ENCODE results near the gene MAMDC2.

MAMDC2 gene, protein sequence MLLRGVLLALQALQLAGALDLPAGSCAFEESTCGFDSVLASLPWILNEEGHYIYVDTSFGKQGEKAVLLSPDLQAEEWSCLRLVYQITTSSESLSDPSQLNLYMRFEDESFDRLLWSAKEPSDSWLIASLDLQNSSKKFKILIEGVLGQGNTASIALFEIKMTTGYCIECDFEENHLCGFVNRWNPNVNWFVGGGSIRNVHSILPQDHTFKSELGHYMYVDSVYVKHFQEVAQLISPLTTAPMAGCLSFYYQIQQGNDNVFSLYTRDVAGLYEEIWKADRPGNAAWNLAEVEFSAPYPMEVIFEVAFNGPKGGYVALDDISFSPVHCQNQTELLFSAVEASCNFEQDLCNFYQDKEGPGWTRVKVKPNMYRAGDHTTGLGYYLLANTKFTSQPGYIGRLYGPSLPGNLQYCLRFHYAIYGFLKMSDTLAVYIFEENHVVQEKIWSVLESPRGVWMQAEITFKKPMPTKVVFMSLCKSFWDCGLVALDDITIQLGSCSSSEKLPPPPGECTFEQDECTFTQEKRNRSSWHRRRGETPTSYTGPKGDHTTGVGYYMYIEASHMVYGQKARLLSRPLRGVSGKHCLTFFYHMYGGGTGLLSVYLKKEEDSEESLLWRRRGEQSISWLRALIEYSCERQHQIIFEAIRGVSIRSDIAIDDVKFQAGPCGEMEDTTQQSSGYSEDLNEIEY

DNA sequence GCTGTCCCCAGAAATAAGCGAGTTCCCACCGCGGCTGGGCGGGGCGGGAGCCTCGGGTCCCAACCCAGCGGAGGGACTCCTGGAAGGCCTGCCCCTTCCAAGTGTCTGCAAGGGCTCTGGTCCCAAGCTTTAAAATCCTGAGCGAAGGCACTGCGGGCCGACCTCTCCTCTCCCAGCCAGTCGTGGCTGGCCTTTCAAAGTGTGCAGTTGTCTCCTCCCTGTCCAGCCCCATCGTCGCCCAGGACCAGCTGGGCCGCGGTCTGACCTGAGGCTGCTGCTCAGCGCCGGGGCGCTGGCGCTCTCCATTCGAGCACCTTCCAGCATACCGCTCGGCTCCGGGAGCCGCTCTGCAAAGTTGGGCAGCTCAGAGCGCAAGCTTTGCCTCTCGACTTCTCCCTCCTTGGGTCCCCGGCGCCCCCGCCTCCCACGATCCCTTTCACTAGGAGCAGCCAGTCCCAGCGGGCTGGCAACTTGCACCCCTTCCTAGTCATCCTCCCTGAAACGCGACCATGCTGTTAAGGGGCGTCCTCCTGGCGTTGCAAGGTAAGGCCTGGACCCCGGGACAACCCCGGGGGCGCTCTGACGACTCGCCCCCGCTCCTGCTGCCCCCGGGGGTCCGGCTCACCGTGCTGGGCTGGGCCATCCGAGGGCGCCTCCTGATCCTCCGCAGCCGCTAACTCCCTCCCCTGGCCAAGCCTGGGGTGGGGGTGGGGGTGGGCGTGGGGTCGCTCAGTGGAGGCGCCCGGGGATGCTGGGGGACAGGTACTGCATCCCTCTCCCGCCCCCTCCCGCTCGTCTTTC is at the start of gene MAMDC2:
Gene MAMDC2, plus strand, starts transcription at position 160 of the 801 bp plus-strand sequence. Its CDS starts 350 bp downstream, at position 510.
- in situ Hi-C loops (cut with MboI; ENCODE audit: low sequenced_read_pairs) = no loop called here

DNA sequence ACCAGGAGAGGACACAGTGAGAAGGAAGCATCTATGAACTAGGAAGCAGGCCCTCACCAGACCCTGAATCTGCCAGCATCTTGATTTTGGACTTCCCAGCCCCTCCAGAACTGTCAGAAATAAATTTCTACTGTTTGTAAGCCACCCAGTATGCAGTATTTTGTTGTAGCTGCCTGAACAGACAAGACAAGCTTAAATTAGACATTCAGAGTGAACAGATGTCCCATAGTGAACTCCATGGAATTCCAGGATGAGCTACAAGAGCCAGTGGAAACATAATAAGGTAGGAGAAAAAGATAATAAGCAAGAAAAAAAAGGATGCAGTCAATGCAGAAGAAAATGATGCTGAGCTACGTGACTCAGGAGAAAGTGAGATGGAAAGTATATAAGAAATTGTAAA is 47.8 kb upstream of the MAMDC2 start:
- in situ Hi-C loops (cut with MboI; ENCODE audit: low sequenced_read_pairs) = no loop called here

DNA sequence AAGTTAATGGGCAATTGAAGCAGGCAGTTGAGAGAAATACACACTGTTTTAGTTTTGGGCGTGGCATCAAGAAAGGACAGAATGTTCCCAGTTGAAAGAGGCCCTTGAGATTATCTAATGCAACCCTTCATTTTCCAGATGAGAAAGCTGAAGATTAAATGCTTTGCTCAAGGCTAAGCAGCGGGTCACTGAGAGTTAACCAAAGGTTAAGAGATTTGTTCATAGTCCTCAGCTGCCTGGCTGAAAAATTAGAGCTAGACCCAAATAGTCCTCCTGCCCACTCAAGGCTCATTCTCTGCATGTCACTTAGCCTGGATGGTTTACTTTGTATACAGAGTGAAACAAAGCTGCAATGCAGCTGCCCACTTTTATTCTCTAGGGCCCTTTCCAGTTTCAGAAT is 46.7 kb upstream of the MAMDC2 start:
- in situ Hi-C loops (cut with MboI; ENCODE audit: low sequenced_read_pairs) = no loop called here

DNA sequence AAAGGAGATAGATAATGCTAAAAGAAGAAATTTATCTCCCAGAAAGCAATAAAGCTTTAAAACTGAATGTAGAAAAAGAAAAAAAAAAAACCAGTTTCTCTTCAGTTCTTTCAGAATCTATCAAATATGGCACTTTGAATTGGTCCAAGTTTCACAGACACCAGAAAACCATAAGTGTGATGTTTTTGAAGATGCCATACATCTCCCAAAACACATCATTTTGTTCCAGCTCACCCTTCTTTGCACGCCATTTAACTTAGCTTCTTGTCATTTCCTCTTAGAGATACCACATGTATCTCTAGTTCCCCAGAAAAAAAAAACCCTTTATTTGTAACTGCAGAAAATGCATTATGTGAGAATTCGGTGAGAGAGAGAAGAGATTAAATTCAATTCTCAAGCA is 46.1 kb upstream of the MAMDC2 start:
- in situ Hi-C loops (cut with MboI; ENCODE audit: low sequenced_read_pairs) = no loop called here

DNA sequence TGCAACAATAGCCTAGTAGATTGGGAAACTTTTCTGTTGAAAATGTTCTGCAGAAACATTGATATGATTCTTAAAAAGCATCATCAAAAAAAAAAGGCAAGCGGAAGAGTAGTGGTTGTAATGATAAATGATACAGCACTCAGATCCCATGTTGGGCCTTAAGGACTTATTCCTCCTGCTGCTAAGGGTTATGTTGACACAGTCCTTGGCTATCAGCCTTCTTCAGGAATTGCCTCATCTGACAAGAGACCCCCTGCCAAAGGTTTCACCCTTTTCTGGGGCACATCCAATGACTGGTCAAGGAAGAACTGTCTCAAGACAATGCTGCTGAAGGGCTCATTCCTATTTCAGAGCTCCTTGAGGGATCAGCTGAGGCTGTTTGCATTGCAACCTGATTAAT is 44.3 kb upstream of the MAMDC2 start:
- in situ Hi-C loops (cut with MboI; ENCODE audit: low sequenced_read_pairs) = no loop called here

DNA sequence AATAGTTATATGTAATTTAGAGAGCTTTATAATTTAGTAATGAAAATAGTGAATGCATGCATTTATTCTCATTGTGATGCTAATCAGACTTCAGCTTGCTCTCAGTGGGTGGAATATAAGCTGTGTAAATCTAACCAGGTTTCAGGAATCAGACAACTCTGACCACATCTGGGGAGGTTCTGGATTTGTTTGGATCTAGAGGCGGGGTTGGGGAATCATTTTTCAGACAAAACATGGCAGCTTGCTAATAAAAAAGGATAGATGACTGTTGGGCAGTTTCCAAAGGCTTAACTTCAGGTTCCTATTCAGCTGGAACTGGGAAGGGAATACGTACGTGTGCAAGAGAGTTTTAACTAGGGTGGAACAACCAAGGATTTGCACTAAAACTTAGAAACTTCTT is 43.2 kb upstream of the MAMDC2 start:
- in situ Hi-C loops (cut with MboI; ENCODE audit: low sequenced_read_pairs) = no loop called here

DNA sequence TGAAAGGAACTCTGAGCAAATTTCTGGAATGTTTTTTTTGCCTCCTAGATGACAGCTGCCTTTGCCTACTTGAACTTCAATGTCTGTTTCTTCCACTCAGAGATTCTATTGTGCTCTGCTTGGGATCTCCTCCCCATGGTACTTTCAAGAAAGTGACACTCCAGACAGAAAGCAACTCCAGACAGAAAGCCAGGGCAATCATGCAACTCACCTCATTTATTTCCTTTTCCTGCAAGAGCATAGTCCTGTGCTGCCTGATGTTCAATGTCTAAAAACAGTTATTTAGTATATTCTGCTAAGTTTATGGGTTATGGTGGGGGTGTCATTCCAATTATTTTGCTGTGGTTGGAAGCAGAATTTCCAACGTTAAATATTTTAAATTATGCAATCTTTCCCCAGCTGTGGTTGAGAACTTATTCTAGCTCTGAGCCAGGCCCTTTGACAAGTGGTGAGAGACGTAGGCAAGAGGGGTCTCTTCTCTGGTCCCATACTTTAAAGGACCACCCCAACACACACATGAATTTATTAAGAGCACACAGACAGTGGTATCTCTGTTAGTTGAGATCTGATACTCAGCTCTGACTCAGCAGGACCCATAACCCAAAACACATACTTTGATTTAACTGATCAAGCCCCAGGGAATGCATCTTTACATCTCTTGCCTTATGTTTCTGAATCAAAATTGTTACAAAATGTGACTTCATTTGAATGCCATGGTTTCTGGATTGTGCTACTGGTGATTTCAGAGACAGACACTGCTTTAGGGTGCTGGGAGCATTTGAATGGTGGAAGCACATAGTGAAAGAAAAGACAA is 39.5 kb upstream of the MAMDC2 start:
- in situ Hi-C loops (cut with MboI; ENCODE audit: low sequenced_read_pairs) = no loop called here

DNA sequence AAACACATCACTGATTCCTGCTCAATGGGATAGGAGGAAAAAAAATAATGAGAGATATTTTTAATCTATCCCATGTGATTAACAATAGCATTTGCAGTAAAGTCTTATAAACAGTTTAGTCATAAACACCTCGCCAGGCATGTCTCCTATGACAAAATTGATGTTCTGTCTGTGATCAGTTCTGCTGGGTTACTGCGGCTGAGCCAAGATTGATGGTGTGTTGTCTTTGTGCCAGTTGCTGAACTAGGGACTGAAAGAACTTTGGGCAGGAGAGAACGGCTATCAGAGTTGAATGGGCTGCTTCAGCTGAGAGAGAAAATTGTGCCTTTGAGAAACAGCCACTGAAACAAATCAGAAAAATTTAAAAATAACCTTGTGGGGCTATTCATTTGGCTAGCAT is 37.3 kb upstream of the MAMDC2 start:
- in situ Hi-C loops (cut with MboI; ENCODE audit: low sequenced_read_pairs) = no loop called here

DNA sequence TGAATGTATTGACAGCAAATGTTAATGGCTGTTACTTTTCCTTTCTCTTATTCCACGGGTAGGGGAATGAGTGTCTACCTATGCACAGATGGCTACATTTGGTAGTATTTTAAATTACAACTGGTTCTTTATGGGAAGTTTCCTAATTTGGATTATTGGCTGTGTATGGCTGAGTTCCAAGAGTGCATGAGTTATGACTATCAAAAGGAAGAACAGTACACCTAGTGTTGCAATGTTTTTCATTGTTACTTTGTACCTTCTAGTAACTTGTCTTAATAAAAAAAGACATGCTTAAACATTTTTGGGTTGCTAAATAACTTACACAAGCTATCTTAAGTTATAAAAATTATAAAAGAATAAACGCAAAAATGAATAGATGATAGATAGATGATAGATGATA is 35.8 kb upstream of the MAMDC2 start:
- in situ Hi-C loops (cut with MboI; ENCODE audit: low sequenced_read_pairs) = no loop called here

DNA sequence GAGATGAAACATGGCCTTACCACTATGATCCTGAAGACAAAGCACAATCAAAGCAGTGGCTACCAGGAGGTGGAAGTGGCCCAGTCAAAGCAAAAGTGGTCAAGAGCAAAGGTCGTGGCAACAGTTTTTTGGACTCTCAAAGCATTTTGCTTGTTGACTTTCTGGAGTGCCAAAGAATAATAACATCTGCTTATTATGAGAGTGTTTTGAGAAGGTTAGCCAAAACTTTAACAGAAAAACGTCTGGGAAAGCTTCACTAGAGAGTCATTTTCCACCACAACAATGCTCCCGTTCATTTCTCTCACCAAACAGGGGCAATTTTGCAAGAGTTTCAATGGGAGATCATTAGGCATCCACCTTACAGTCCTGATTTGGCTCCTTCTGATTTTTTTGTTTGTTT is 33.6 kb upstream of the MAMDC2 start:
- in situ Hi-C loops (cut with MboI; ENCODE audit: low sequenced_read_pairs) = no loop called here

DNA sequence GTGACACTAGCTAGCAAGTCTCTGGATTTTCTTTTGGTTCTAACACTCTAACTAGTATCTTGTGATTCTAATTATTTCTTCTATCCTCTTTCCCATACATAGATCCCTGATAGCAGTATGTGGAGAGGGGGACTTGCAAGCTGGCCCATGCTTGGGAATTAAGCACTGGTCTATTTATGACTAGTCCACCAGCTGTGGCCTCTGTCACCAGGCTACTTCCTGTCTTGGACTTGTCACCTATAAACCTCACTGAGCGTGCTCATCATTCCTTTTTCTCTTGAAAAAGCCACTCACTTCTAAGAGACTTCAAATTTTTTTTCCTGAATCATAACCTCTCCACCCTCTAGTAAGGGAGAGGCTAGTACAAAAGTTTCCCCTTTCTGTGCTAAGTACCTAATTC is 32.3 kb upstream of the MAMDC2 start:
- in situ Hi-C loops (cut with MboI; ENCODE audit: low sequenced_read_pairs) = no loop called here

DNA sequence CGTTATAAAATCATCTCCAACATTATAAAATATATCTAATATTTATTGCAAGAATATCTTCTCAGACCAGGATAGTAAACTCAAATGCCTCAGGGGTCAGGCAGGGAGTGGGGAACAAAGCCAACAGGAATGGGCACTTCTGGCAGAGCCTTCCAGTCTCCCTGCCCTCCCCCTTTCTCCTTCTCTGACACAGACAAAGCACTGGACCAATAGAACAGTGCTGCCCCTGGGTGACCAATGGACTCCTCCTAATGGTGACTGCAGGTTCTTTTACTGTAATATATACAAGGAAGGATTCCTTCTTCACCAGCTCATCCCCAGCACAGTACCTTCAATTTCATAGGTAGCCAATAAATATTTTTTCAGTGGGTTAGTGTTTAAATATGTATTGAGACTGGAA is 31.1 kb upstream of the MAMDC2 start:
- in situ Hi-C loops (cut with MboI; ENCODE audit: low sequenced_read_pairs) = no loop called here

DNA sequence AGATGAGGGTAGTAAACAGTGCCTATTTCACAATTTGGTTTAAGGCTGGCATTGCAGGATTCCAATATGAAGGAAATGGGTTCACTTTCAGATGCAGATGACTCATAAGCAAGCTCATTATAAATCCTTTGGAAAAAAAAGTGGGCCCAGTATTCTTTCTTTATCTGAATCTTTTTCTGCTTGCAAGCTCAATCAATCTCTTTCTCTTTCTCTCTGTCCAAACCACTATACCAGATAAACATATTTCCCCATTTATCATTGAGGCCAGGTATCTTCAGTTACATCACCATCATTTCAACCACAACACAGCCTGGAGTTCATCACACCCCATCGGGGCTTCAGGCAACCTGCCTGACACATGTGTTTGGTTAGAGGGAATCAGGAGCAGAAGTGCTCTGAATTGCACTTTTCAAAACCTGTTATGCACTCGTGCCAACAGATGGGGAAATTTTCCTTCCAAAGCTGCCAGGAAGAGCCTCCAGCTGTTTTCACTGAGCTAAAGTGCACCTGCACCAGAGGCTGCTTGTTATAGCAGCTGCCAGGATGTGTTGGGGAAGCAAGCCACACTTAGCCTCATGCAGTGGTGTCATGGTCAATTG is 30.0 kb upstream of the MAMDC2 start:
- in situ Hi-C loops (cut with MboI; ENCODE audit: low sequenced_read_pairs) = no loop called here

DNA sequence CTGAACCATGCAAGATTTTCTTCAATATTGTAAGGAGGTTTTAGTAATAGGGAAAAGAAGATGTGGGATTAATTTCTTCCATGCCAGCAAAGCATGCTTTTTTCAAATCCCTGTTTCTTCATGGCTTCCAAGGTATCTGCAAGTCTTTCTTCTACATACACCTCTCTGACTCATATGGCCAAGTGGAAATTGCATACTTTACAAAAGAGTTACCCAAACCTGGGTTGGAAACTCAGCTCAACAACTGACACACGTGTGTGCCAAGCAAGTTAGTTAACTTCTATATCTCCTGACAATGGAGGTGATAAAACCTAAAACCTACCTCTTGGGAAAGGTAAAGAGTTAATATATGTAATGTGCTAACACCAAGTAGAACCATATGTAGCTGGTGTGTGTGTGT is 28.5 kb upstream of the MAMDC2 start:
- in situ Hi-C loops (cut with MboI; ENCODE audit: low sequenced_read_pairs) = no loop called here

DNA sequence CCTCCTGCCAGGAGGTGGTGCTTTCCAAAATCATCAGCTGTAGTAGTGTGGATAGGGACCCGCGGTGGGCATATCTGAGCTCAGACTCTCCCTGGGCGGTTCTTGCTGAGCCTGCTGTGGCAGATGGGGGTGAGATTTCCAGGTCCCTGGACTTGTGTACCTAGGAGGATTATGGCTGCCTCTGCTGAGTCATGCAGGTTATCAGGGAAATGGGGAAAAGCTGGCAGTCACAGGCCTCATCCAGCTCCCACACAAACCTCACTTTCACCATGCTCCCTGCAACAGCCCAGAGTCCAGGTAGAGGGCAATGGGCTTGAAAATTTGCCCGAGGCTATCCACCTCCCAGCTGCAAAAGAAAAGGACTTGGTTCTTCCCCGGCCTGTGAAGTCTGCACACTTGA is 23.4 kb upstream of the MAMDC2 start:
- in situ Hi-C loops (cut with MboI; ENCODE audit: low sequenced_read_pairs) = no loop called here

DNA sequence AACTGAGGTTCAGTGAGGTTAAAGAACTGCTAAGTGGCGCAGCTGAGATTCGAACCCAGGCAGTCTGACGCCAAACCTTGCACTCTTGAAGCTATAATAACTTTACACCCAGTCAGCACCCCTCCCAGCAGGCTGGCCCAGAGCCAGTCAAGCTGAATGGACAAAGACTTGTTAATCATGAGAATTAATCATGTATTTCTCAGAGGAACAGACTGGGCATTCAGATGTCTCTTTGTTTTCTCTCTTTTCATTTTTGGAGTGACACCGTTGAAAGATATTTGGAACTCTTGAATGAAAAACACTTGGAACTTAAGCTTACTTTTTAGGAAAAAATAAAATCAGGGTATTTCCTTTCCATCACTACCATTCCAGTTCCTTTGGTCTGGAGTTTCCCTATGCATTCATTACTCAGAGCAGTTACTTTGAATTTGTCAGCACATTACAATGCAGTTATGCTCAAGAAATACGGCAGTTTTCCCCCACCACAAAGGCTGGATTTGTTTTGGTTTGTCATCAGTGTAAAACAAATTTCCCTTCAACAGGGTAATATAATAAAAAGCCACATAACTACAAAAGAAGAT is 22.6 kb upstream of the MAMDC2 start:
- in situ Hi-C loops (cut with MboI; ENCODE audit: low sequenced_read_pairs) = no loop called here

DNA sequence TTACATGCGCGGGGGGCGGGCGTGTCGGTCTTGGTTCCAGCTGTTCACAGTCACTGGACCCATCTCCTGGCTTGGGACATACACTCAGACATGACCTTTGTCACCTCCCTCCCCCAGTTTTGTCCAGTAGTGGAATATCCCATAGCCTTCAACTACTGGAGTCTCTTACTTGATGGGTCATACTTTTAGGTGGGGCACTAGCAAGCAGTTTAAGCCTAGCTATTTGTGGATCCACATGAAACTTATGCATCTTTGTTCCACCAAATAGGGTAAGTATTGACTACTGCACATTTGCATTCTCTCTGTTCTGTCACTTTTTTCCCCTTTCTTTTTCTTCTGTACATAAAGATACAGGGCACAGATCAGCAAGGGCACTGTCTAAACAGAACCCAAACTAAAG is 15.4 kb upstream of the MAMDC2 start:
- in situ Hi-C loops (cut with MboI; ENCODE audit: low sequenced_read_pairs) = no loop called here

DNA sequence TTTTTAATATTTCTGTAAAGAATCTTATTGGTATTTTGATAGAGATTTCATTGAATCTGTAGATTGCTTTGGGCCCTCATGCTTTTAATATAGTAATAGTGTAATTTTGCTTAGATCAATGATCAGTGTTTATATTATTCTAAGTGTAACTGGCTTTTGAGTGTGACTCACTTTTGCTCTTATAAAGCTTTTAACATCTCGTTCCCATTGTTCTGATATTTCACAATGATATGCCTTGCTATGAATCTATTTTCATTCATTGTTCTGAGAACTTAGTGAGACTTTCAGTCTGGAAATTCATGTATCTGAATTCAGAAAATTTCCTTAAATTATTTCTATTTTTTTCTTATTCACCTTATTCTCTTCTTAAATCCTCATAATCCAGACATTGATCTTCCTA is 13.5 kb upstream of the MAMDC2 start:
- in situ Hi-C loops (cut with MboI; ENCODE audit: low sequenced_read_pairs) = no loop called here

DNA sequence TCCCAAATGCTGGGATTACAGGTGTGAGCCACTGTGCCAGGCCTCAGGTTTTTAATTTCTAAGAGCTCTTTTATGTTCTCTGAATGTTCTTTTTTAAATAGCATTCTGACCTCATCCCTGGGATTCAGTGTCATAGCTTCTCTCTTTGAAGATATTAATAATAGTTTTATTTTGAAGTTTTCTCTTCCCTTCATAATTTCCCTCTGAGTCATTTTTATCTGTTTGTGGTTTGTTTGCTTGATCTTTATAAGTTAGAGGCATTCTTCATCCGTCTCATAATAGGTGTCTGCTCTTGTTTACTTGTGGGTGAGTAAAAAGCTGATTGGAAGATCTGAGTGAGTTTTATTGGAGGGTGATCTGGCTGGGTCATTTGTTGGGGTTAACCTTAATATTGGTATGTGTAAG is 12.5 kb upstream of the MAMDC2 start:
- in situ Hi-C loops (cut with MboI; ENCODE audit: low sequenced_read_pairs) = no loop called here

DNA sequence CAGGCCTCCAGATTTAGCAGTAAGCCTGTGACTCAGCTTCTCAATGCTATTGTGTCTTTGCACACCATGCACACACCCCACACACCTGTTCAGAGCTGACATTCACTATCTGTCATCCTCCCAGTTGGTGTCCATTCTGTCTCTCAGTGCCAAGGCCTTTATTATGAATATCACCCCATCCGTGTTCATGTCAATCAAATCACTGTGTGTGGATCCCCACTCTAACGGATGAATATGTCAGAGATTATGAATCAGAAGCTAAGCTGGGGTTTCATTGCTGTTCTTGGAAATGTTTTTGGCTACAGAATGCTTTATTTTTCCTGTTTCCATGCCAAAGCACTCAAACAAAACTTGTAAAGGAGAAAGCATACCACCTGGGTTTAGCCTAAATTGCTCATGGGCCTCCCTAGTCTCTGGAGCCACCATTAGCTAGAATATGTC is 9.4 kb upstream of the MAMDC2 start:
- in situ Hi-C loops (cut with MboI; ENCODE audit: low sequenced_read_pairs) = no loop called here

Measured in HL-60/S4 (cell line).